Measurements from ENCODE around the gene MRPL51.
"Not testable (repeated sequence)": the region's sequence is repeated elsewhere in the genome, so short reads cannot be mapped to it uniquely, and the experiment has no call there.

MRPL51 gene

DNA sequence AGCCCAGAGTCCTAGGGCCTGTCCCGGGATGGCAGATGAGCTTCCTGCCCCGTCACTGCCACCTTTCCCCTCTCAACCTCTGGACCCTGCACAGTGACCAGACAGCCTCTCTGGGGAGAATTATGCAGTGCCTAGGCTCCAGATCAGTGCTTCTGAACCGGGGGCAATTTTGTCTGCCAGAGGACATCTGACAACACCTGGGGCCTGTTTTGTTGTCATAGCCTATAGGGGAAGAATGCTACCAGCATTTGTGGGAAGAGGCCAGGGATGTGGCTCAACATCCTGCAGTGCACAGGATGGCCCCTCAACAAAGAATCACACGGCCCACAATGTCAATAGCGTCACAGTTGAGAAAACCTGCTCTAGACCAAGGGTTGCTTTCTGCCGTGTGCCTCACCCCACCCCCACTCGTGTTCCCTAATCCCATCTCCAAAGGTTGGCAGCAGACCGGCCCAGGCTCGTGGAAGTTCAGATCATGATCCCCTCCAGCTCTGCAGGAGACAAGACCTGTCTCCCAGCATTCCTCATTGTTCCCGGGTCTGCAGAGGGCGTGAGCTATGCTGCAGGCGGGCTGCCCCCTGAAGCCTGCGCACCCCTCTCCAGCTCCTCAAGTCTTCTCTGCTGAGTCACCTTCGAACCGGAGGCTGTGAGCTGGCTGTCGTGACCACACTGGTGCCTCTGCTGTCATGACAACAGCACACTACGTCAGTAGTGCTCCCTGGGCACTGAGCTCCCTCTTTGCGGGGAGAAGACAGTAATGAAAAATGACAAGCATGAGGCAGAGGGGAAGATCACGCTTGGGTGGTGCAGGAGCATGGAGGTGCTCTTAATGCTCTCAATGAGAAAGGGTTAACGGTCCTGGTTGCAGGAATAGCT, 39.2 kb upstream of the MRPL51 start:
- peak; percentile 99 for DNase-seq

DNA sequence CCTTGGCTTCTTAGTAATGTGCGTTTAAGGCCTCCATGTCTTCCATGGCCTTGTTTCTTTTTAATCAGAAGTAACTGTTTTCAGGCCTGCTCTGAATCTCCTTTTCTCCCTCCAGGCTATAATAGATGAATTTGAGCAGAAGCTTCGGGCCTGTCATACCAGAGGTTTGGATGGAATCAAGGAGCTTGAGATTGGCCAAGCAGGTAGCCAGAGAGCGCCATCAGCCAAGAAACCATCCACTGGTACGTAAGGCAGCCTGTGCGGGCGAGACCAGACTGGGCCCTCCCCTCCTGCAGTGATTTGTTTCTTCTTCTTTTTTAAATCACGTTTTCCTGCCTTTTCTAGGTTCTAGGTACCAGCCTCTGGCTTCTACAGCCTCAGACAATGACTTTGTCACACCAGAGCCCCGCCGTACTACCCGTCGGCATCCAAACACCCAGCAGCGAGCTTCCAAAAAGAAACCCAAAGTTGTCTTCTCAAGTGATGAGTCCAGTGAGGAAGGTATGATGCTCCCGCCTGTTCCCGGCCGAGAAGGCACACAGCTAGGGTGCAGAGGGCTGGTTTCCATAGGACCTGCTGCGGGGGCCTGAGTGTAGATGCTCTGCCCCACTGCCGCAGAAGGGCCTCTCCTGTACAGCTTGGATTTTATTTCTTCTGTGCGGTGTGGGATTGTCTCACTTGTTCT, 37.7 kb upstream of the MRPL51 start:
- no peak for DNase-seq

DNA sequence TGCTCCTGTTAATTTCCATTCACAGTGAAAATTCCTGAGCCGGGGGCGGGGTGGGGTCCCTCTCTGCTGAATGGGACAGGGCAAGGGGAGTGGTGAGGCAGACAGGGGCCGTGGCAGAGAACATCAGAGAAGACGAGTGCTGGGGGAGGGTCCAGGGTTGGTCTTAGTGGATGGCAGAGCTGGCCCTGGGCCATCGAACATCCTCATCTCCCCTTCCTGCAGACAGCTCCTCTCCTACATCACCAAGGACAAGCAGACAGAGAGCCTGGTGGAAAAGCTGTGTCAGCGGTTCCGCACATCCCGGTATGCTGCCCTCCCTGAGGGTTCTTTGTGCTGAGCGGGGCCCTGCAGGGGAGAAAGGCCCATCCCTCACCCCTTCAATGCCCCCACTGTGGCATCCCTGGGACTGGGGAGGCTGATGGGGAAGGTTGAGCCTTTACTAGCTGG, 36.3 kb upstream of the MRPL51 start:
- no peak for DNase-seq

DNA sequence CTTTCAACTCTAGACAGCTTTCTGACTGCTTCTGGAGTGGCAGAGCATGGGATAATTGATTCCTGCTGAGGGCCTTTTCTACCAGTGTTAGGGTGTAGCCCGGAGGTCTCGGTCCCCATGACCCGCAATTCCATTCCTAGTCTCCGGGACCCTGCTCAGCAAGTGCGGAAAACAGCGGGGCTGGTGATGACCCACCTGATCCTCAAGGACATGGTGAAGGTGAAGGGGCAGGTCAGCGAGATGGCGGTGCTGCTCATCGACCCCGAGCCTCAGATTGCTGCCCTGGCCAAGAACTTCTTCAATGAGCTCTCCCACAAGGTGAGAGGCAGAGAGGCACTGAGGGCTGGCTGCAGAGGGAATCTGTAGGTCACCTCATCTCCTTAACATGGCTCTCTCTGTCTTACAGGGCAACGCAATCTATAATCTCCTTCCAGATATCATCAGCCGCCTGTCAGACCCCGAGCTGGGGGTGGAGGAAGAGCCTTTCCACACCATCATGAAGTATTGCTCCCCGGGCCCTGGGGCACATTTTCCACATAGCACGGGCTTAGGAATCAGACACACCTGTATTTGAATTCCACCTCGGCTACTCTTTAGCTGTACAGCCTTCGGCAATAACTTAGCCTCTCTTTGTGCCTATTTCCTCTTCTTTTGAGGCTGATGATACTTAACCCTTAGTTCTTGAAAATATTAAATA, 35.6 kb upstream of the MRPL51 start:
- DNase-seq: no peak

DNA sequence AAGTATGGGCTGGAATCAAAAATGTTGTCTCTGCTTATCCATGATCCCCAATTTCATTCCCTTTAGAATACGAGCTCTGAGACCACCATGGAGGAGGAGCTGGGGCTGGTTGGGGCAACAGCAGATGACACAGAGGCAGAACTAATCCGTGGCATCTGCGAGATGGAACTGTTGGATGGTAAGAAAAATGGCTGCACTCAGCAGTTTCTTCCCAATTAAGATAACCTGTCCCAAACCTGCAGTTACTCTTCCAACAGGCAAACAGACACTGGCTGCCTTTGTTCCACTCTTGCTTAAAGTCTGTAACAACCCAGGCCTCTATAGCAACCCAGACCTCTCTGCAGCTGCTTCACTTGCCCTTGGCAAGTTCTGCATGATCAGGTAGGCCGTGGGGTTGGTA, 34.6 kb upstream of the MRPL51 start:
- no peak for DNase-seq

DNA sequence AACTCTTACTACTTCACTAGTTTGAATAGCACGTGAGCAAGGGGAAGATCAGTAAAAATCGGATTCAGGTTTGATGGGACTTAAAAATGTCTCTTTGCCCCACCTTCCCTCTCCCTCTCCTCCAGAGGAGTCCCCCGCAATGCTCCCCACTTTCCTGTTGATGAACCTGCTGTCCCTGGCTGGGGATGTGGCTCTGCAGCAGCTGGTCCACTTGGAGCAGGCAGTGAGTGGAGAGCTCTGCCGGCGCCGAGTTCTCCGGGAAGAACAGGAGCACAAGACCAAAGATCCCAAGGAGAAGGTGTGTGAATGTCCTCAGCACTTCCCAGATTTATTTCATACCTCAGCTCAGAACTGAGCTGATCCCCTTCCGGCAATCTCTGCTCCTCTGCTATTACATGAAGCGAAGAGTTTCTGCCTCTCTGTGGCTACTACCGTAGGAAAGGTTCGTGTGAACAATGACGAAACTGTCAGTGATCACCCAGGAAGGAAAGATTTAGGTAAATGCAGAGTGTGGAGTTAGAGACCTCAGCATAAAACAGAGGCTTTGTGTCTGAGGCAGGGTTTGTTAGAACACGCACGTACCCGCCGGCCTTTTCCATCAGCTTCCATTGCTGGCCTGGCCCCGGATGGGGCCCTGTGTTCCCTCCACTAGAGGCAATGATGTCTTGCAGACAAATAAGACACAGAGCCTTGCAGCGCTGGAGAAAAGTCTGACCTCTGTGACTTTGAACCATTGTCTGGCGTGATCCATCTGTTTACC, 33.9 kb upstream of the MRPL51 start:
- DNase-seq: no peak

DNA sequence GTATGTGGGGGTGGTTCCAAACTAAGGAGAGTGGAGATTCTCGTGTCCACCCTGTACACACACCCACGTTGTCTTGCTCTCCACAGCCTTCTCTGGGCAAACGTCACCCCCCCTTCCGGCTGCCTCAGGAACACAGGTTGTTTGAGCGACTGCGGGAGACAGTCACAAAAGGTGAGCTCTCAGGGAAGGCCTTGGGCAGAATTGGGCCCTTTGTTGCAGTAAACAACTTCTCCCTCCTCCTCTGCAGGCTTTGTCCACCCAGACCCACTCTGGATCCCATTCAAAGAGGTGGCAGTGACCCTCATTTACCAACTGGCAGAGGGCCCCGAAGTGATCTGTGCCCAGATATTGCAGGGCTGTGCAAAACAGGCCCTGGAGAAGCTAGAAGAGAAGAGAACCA, 33.1 kb upstream of the MRPL51 start:
- no peak for DNase-seq

DNA sequence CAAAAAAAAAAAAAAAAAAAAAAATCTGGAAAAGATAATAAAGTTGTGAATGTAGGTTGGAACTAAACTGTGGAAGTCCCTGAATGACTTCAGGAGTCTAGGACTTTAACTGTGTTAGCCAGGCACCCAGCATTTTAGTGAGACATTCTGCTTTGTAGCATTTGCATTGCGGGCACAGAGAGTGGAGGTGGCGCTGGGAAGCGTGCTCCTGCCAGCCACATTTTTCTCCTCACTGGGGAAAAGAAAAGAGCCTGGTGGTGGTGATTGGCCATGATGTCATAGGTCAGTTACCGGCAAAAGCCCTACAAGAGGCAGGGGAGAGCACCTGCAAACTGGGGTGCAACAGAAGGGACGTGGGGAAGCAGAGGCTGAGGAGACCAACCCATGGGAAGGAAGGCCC, 31.6 kb upstream of the MRPL51 start:
- no peak for DNase-seq

DNA sequence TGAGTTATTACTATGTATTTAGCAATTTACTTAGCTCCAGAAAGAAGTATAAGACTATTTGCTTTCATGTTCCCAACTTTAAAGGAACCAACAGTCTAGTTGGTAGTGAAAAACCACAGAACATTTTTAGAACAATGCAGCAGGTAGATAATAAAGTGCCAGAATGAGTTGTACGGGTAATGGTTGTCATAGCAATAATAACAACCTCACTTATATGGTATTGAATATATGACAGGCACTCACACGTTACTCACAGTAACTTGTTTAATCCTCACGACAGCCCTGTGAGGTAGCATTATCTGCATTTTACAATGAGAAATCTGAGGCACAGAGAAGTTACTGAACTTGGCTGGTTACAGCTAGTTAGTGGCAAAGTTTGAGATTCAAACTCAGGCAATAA, 30.6 kb upstream of the MRPL51 start:
- no peak for DNase-seq

DNA sequence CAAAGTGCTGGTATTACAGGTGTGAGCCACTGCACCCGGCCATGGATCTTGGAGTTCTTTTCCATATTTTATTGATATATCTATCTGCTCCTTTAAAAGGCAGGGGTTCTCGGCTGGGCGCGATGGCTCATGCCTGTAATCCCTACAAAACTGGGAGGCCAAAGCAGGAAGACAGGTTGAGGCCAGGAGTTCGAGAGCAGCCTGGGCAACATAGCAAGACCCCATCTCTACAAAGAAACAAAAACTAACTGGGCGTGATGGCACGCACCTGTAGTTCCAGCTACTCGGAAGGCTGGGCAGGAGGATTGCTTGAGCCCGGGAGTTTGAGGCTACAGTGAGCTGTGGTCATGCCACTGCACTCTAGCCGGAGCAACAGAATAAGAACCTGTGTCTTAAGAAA, 29.1 kb upstream of the MRPL51 start:
- DNase-seq: no peak

DNA sequence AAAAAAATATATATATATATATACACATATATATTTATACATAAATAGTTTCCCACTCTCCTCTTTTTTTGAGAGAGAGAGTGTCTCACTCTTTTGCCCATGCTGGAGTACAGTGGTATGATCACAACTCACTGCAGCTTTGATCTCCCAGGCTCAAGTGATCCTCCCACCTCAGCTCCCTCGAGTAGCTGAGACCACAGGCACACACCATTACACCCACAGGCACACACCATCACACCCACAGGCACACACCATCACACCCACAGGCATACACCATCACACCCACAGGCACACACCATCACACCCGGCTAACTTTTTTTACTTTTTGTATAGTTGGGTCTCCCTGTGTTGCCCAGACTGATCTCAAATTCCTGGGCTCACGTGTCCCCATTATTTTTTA, 27.1 kb upstream of the MRPL51 start:
- DNase-seq: no peak

DNA sequence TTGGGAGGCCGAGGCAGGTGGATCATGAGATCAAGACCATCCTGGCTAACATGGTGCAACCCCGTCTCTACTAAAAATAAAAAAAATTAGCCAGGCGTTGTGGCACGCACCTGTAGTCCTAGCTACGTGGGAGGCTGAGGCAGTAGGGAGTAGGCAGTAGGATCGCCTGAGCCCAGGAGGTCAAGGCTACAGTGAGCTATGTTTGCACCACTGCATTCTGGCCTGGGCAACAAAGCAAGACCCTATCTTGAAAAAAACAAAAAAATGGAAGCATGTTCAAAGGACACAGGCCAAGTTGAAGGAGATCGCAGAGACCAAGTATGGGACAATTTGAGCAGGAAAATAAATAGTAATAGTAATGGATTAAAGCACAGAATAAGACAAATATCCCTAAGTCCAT, 15.0 kb upstream of the MRPL51 start:
- DNase-seq: no peak

DNA sequence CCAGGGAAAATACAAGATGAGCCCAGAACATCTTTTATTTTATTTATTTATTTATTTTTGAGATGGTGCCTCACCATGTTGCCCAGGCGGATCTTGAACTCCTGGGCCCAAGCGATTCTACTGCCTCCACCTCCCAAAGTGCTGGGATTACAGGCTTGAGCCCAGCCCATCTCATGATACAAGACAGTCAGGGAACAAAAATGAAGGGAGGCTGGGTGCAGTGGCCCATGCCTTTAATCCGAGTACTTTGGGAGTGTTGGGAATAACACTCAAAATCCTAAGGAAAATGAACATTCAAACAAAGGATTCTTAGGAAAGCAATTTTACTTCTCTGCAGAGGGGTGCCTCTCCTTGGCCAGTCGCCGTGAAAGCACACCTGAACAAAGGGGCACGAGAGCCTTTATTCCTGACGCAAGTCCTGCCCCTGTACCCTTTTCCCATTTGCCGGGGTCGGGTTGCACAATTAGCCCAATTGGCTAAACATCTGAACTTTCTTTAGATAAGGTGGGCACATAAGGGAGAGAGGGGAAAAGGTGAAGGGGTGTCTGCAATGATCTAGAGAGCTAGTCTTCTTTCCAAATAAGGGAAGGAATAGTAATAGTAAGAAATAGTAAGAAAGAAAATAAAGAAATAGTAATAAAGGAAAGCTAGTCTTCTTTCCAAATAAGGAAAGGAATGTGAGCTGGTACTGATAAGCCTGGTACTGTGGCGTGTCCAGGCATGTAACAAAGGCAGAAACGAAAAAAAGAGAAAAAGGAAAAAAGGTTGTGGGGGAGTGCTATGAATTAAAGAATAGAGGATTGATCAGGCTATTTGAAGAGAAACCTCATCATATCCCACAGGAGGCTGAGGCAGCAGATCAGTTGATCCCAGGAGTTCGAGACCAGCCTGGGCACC, 14.3 kb upstream of the MRPL51 start:
- peak; percentile 44 for DNase-seq

DNA sequence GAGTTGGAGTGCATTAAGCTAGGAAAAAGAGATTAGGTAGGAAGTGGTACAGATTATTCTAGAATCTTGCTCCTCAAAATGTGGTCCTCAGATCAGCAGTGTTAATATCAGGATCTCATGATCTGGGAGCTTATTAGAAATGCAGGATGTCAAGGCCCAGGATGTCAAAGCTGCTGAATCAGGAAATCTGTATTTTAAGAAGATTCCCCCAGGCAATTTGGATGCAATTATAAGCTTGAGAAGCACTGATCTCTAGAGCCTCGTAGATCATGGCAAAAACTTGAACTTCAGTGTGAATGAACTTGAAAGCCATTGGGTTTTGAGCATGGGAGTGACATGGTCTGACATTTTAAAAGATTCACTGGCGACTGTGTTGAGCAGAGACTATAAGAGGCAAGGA, 7.4 kb upstream of the MRPL51 start:
- DNase-seq: no peak

DNA sequence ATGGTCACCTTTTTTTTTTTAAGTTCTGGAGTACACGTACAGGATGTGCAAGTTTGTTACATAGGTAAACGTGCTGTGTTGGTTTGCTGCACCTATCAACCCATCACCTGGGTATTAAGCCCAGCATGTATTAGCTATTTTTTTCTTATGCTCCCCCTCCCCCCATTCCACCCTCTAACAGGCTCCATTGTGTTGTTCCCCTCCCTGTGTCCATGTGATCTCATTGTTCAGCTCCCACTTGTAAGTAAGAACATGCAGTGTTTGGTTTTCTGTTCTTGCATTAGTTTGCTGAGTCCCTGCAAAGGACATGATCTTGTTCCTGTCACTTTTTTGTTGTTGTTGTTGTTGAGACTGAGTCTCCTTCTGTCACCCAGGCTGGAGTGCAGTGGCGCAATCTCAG, 4.2 kb upstream of the MRPL51 start:
- not testable (repeated sequence) for DNase-seq

DNA sequence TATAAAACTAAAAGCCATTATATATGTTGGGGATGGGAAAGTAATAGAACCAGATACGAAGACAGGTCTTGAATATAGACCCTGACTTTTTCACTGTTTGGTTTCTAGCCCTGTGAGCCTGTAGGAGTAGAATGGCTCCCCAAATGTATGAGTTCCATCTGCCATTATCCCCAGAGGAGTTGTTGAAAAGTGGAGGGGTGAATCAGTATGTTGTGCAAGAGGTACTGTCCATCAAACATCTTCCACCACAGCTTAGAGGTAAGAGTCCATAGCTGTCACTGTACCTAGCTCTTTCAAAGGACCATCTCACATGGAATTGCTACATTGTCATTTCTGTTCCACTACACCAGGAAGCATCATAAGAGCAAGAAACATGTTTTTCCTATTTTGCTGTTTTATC, 1.9 kb upstream of the MRPL51 start:
- no peak for DNase-seq

DNA sequence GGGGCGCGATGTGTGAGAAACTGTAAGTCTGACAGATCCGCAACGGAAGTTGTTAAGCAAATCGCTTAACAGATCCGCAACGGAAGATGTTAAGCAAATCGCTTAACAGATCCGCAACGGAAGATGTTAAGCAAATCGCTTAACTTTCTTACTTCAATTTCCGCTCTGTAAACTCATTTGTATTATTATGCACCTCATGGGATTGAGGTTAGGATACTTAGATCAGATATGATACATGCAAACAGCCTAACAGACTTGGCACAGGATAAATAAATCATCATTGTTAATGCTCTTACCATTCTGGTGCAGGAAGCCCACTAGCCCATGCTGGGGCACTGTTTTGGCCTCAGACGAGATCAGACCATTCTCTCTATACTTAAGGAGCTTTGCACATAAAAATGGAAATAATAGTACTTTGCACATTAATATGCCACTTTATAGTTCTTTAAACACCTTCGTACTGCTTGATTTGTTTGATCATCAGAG, 1.2 kb upstream of the MRPL51 start:
- peak; percentile 2 for DNase-seq

DNA sequence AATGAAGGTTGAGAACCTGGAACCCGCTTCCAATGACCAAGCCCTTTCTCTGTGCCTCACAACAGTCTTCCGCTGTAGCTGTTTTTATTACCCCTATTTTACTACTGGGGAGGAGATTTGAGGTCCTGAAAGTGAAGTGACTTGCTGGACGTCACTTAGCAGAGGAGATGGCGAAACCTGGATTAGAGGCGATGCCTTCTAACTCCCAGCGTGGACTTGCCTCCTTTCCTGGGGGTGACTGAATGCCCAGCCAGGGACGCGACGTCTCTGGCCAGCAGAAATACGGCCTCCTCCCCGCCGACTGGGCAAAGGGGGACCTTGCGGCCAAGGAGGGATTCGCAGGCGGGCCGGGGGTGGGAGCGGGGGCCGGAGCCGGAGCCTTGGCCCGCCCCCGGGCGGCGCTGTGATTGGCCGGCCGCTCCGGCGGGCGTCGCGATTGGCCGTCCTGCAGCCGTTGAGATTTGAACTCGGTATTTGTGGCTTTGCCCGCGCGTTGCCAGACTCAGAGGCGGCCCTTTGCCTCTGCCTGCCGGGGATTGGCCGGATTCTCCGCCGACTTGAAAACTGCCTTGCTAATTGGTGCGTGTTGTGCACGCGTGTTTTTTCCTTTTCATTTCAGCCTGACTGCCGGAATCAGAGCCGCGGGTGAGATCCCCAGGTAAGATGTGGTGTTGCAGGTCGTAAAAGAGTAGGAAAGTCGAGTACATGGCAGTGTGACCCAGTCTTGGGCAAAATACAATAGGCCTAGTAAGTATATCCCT, 615 bp upstream of the MRPL51 start, which contains the start of gene NCAPD2:
NCAPD2 (plus strand) TSS at position 606 of the 761 bp plus-strand sequence. CDS start 997 bp downstream, outside the sequence.
- DNase-seq: peak; percentile 96

DNA sequence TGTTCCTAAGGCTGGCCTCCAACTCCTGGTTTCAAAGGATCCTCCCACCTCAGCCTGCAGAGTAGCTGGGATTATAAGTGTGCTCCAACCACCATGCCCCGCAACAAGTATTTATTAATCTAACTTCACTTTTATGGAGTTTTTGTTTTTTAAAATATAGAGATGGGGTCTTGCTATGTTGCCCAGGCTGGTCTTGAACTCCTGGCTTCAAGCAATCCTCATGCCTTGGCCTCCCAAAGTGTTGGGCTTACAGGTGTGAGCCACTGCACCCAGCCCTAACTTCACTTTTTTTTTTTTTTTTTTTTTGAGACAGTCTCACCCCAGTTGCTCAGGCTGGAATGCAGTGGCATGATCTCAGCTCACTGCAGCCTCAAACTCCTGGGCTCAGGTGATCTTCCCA, 2.4 kb downstream of the MRPL51 start:
- not testable (repeated sequence) for DNase-seq

DNA sequence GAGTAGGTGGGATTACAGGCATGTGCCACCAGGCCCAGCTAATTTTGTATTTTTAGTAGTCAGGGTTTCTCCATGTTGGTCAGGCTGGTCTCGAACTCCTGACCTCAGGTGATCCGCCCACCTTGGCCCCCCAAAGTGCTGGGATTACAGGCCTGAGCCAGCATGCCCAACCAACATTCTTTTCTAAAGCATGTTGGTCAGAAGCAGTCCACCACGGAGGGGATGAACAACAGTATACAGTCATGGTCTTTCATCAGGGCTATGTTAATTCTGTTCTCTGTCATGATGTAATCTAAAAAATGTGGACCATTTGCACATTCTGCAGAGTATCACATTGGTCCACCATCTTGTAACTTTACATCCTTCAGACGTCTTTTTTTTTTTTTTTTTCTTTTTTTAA, 3.6 kb downstream of the MRPL51 start:
- DNase-seq: peak; percentile 5

DNA sequence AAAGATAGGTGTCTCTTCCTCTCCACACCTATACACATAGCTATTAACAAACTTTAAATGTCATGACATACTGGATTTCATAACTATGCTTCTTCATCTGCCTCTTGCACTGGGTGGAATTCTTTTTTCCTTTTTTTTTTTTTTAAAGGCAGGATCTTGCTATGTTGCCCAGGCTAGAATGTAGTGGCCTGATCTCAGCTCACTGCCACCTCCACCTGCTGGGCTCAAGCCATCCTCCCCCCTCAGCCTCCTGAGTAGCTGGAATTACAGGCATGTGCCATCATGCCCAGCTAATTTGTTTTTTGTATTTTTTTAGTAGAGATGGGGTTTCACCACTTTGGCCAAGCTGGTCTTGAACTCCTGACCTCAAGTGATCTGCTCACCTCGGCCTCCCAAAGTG, 4.8 kb downstream of the MRPL51 start:
- no peak for DNase-seq

Measured in fibroblast of skin of scalp (primary cell).